ENCODE results near the gene LRP8.

The LRP8 gene

DNA sequence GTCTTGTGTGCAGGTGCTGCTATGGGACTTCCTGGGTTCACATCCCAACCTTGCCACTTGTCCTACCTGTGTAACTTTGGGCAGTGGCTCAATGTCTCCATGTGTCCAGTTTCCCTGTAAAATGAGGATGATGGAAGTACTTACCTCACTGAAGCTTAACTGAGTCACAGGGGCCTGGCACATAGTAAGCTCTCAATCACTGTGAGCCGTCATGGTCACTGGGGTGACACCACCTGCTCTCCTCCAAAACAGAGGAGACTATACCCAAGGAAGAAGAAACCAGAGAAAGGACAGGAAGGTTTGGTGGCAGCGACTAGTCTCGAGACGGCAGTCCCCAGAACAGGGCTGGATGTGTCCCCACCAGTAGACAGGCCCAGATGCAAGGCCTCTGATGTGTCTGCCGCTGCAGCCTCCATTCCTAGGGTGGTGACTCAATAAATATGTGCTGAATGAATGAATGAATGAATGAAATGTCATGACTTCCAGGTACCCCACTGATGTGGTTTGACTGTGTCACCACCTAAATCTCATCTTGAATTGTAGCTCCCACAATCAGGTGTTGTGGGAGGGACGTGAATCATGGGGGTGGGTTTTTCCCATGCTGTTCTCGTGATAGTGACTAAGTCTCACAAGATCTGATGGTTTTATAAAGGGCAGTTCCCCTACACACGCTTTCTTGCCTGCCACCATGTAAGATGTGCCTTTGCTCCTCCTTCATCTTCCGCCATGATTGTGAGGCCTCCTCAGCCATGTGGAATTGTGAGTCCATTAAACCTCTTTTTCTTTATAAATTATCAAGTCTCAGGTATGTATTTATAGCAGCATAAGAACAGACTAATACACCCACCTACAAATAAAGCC is 13.0 kb upstream of the LRP8 start:
- DNase-seq (ENCODE audit: low read depth in 2 of 2, low spot score in 1 of 2): no peak

GRCh38 chr1:53339736-53340635 is 12.1 kb upstream of the LRP8 start:
- DNase-seq (ENCODE audit: low read depth in 2 of 2, low spot score in 1 of 2): no peak

DNA sequence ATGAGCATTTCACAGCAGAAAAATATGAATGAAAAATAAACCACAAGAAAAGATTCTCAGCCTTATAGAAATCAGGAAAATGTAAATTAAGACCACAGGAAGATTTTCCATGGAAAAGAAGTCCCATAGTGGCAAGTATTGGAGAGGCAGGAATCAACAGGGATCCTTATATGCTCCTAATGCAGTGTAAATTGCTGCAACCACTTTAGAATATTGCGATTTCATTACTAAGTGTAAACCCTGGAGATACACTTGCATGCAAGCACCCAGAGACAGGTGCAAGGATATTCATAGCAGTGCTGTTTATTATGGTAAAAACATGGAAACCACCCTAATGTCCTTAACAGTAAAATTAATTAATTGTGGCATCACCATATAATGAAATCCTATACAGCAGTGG is 10.6 kb upstream of the LRP8 start:
- no peak for DNase-seq (ENCODE audit: low read depth in 2 of 2, low spot score in 1 of 2)

DNA sequence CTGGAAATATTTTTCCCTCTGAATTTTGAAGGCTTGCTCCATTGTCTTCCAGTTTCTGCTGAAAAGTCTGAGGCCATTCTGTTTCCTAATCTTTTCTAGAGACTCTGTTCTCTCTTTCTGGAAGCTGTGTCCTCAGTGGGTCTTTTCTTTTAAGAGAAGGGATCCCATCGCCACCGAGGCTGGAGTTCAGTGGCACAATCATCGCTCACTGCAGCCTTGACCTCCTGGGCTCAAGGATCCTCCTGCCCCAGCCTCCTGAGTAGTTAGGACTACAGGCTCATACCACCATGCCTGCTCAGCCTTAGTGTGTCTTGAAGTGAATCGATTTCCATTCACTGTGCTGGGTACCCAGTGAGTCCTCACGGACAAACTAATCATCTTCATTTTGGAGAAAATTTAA is 9.6 kb upstream of the LRP8 start:
- no peak for DNase-seq (ENCODE audit: low read depth in 2 of 2, low spot score in 1 of 2)

DNA sequence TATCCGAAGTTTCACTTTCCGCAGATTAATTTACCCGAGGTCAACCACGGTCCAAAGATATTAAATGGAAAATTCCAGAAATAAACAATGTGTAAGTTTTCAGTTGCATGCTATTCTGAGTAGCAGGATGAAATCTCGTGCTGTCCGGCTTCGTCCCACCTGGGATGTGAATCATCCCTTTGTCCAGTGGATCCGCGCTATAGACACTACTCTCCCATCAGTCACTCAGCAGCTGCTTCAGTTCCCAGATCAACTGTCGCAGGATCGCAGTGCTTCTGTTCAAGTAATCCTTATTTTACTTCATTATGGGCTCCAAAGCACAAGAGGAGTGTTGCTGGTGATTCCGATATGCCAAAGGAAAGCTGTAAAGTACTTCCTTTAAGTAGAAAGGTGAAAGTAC is 8.3 kb upstream of the LRP8 start:
- DNase-seq (ENCODE audit: low read depth in 2 of 2, low spot score in 1 of 2): no peak

DNA sequence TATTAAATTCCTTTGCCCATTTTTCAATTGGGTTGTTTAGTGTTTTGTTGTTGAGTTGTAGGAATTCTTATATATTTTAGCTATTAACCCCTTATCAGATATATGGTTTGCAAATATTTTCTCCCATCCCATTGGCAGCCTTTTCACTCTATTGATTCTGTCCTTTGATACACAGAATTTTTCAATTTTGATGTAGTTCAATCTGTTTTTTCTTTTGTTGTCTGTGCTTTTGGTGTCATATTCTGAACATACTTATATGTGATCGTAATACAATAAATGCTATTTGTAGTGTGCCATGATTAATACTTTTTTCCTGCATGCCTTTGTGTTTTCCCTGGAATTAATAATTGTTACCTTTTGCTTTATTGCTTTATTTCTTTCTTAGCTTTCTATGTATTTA is 7.8 kb upstream of the LRP8 start:
- no peak for DNase-seq (ENCODE audit: low read depth in 2 of 2, low spot score in 1 of 2)

GRCh38 chr1:53334781-53335180 is 6.9 kb upstream of the LRP8 start:
- no peak for DNase-seq (ENCODE audit: low read depth in 2 of 2, low spot score in 1 of 2)

DNA sequence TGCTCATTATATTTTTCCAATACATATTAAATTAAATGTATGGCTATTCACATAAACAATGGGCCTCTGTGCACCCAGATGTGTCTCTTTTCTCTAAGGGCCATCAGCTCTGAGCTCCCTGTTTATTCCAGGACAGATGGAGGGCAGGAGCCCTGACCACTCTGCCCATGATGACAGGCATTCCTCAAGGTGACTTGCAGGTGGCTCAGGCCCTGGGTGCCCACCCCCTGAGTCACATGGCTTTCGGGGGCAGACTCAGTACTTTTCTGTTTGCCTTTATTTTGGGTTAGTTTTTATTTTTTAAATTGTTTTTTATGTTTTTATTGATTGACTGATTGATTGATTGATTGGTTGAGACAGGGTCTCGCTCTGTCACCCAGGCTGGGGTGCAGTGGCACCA is 6.4 kb upstream of the LRP8 start:
- no peak for DNase-seq (ENCODE audit: low read depth in 2 of 2, low spot score in 1 of 2)

DNA sequence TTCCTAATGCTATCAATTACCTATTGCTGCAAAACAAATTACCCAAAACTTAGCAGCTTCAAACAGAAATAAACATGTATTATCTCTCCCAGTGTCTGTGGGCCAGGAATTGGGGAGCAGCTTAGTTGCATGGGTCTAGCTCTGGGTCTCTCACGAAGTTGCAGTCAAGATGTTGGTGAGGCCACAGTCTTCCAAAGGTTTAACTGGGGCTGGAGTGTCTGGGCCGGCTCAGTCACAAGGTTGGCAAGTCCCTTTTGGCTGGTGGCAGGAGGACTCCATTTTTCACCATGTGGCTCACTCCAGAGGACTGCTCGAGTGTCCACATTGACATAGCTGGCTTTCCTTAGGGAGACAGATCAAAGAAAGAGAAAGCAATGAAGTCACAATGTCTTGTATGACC is 5.0 kb upstream of the LRP8 start:
- no peak for DNase-seq (ENCODE audit: low read depth in 2 of 2, low spot score in 1 of 2)

DNA sequence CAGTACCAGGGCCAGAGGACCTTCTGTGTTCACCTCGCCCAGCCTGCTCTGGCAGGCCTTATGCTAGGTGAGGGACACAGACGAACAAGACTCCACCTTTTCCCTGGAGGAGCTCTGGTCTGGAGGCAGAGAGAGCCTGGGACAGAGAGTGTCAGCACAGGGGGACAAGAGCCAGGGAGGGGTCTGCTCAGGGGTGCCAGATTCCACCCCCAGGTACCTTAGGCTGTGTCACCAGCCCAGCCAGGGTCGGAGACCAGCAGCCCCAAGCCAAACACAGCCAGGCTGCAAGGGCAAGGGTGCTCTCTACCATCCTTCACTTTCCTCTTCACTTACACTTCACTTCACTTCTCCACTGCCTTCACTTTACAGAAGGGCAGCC is 4.3 kb upstream of the LRP8 start:
- no peak for DNase-seq (ENCODE audit: low read depth in 2 of 2, low spot score in 1 of 2)

DNA sequence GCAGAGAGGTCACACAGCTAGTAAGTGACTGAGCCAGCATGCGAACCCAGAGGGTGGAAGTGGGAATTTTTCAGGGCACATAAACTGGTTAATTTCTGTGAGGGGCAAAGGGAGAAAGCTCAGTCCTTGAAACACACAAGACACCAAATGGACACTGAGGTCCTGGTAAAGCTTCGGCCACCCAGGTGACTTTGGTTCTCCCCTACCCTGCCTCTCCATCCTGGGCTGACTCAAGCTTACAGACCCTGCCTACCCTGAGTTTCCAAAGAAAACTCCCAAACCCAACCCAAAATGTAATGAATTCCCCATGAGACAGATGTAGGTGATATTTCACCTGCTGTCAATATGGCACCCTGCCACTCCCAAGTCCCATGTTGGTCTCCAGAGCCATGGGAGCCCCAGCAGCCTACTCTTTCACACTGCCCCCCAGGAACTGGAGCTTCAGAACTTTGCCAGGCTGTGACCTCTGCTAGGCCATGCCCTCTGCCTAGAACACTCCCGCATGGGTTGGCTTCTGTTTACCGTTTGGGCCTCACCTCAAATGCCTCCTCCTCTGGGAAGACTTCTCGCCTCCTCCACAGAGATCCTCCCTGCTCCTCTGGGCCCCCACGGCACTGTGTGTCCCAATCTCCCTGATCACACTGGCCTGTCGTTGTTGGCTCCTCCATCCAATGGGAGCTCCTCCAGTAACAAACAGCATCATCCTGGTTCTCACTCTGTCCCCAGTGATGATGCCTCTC is 3.7 kb upstream of the LRP8 start:
- DNase-seq (ENCODE audit: low read depth in 2 of 2, low spot score in 1 of 2): no peak

- no peak for DNase-seq (ENCODE audit: low read depth in 2 of 2, low spot score in 1 of 2)
Observed at GRCh38 chr1:53330819-53331218, 2.9 kb upstream of the LRP8 start.

GRCh38 chr1:53328541-53329499 is 950 bp upstream of the LRP8 start:
- no peak for DNase-seq (ENCODE audit: low read depth in 2 of 2, low spot score in 1 of 2)

GRCh38 chr1:53327182-53327913 is 522 bp downstream of the LRP8 start:
- no peak for DNase-seq (ENCODE audit: low read depth in 2 of 2, low spot score in 1 of 2)

DNA sequence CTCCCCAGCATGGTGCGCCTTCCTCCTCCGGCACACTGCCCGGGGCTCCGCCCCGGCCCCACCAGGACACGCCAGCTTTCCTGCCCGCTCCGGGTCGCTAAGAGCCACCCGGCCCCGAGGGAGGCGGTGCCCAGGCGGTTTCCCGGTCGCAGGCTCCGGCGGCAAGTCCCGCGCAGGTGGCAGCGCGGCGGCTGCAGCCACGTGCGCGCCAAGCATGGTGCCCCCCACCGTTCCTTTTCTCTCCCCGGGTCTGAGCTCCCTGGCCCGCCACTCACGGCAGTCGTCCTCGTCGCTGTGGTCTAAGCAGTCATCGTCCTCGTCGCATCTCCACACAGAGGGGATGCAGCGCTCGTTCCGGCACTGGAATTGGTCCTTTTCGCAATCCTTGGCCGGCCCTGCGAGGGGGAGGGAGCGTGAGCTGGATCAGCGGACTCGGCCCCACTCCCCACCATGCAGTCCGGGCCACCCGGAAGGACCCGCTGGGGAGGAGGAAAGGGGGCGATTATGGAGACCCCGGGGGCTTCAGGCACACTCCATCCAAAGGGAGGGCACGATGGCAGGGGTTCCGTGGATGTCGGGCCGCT is 1.2 kb downstream of the LRP8 start:
- DNase-seq (ENCODE audit: low read depth in 2 of 2, low spot score in 1 of 2): no peak

- peak; percentile 85 to 91 for DNase-seq (ENCODE audit: low read depth in 2 of 2, low spot score in 1 of 2)
Observed at GRCh38 chr1:53326088-53326597, 1.7 kb downstream of the LRP8 start.

DNA sequence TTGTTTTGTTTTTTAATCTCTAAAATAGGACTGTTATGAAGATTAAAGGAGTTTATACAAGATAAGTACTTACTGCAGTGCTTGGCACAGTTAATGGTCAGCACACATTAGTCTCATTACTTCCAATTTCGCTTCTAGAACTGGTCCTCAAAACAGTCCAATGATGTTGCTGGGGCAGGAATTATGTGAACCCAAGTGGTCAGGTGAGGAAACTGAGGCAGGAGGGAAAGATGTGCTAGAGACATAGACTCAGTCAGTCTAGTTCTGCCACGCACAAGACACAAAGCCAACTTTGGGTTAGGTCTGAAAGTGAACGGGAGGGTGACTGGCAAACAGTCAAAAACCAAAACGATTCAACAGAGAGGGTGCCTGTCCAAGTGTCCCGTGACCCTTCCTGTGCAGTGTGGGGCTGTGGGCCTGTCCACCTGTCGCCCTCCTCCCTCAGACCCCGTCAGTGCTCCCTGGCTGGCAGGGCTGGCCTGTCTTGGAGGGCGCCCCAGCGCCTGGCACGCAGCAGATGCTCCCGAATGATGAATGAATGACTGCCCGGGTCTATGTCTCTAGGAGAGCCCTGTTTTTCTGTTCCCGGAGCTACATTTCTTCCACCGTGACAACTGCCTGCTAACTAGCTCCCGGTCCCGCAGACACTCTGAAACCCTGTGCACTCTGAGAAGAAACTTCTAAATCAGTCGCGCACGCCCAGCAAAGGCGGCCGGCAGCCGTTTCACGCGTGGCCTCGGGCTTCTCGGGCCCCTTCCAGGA is 2.4 kb downstream of the LRP8 start:
- DNase-seq (ENCODE audit: low read depth in 2 of 2, low spot score in 1 of 2): no peak

GRCh38 chr1:53324728-53325297 is 3.1 kb downstream of the LRP8 start:
- no peak for DNase-seq (ENCODE audit: low read depth in 2 of 2, low spot score in 1 of 2)
